Neural cell (in vitro differentiated cells): ENCODE results near the gene CELSR1. TPM values are rescaled to one million over a fixed set of nuclear protein-coding genes. Genes with fewer than 3 reads are reported as not detected.

Source experiments
- H2AFZ ChIP-seq: fragments of 200-600, 300-800 bp; sonication (generic), shearing (Covaris generic); 2 replicates; pipeline ENCODE4 v1.6.0; 2014; ENCODE audit warnings: low read depth, mild to moderate bottlenecking, antibody characterized with exemption, low read length, moderate library complexity
- H3F3A ChIP-seq: fragments of 200-600 bp; shearing (Covaris generic); 2 replicates; pipeline ENCODE4 v1.6.1; 2016; ENCODE audit warnings: mild to moderate bottlenecking, moderate library complexity, mixed read lengths, antibody characterized with exemption, low read length; ENCODE audit not compliant: insufficient read depth, poor library complexity, severe bottlenecking
- H3K27ac ChIP-seq: fragments of 200-600, 300-800 bp; sonication (generic), shearing (Covaris generic); 2 replicates; pipeline ENCODE4 v1.5.1; 2014; ENCODE audit warnings: mild to moderate bottlenecking, low read length, moderate library complexity
- H3K27me3 ChIP-seq: fragments of 300-800, 200-600 bp; sonication (generic), shearing (Covaris generic); 2 replicates; pipeline ENCODE4 v1.6.0; 2014; ENCODE audit warnings: mild to moderate bottlenecking, low read depth, low read length, moderate library complexity; ENCODE audit not compliant: insufficient read depth
- H3K36me3 ChIP-seq: fragments of 300-800, 200-600 bp; sonication (generic), shearing (Covaris generic); 2 replicates; pipeline ENCODE4 v1.5.1; 2014; ENCODE audit warnings: mild to moderate bottlenecking, antibody characterized with exemption, low read length, moderate library complexity; ENCODE audit not compliant: insufficient read depth
- H3K4me2 ChIP-seq: fragments of 300-800, 200-600 bp; sonication (generic), shearing (Covaris generic); 2 replicates; pipeline ENCODE4 v1.6.0; 2014; ENCODE audit warnings: mild to moderate bottlenecking, low read length
- H3K4me3 ChIP-seq: fragments of 300-800, 200-600 bp; sonication (generic), shearing (Covaris generic); 2 replicates; pipeline ENCODE4 v1.5.1; 2014; ENCODE audit warnings: mild to moderate bottlenecking, low read length, moderate library complexity
- H3K79me2 ChIP-seq: fragments of 200-600 bp; shearing (Covaris generic); replicated peaks from 2 replicates; pipeline ENCODE4 v1.6.0; 2014; ENCODE audit warnings: mild to moderate bottlenecking, low read length, moderate library complexity; ENCODE audit not compliant: insufficient read depth
- H3K9ac ChIP-seq: fragments of 300-800, 200-600 bp; sonication (generic), shearing (Covaris generic); 2 replicates; pipeline ENCODE4 v1.6.1; 2016; ENCODE audit warnings: mild to moderate bottlenecking, low read length, mixed read lengths
- H3K9me2 ChIP-seq: fragments of 200-600 bp; shearing (Covaris generic); 2 replicates; pipeline ENCODE4 v1.6.1; 2016; ENCODE audit warnings: mild to moderate bottlenecking, low read length, mixed read lengths; ENCODE audit not compliant: insufficient read depth
- H3K9me3 ChIP-seq: fragments of 200-600, 300-800 bp; sonication (generic), shearing (Covaris generic); 2 replicates; pipeline ENCODE4 v1.6.1; 2016; ENCODE audit warnings: mild to moderate bottlenecking, mixed run types, low read length, moderate library complexity, mixed read lengths
- H4K20me1 ChIP-seq: fragments of 200-600 bp; shearing (Covaris generic); 2 replicates; pipeline ENCODE4 v1.6.1; 2016; ENCODE audit warnings: mild to moderate bottlenecking, mixed run types; ENCODE audit not compliant: insufficient read depth
- CTCF ChIP-seq: fragments of 450-650 bp; IDR thresholded peaks from 2 replicates; pipeline ENCODE4 v1.5.1; 2014; ENCODE audit warnings: antibody characterized with exemption, mild to moderate bottlenecking, moderate library complexity; ENCODE audit not compliant: poor library complexity, severe bottlenecking
- EP300 ChIP-seq: fragments of 450-650 bp; conservative IDR thresholded peaks from 2 replicates; pipeline ENCODE4 v1.6.1; 2014; ENCODE audit warnings: antibody characterized with exemption, mild to moderate bottlenecking, moderate library complexity; ENCODE audit not compliant: poor library complexity, severe bottlenecking
- EZH2 ChIP-seq: fragments of 200-600, 300-800 bp; shearing (Covaris generic), sonication (generic); IDR thresholded peaks from 2 replicates; pipeline ENCODE4 v1.6.1; 2014; ENCODE audit warnings: antibody characterized with exemption, low read length, borderline replicate concordance, mild to moderate bottlenecking; ENCODE audit not compliant: insufficient read depth, poor library complexity, severe bottlenecking
- MXI1 ChIP-seq: fragments of 450-650 bp; conservative IDR thresholded peaks from 2 replicates; pipeline ENCODE4 v1.6.1; 2014; ENCODE audit warnings: antibody characterized with exemption, mild to moderate bottlenecking; ENCODE audit not compliant: poor library complexity, severe bottlenecking
- POLR2AphosphoS5 ChIP-seq: IDR thresholded peaks from 2 replicates; pipeline ENCODE4 v1.6.1; 2012
- RAD21 ChIP-seq: fragments of 450-650 bp; conservative IDR thresholded peaks from 2 replicates; pipeline ENCODE4 v1.6.1; 2014; ENCODE audit warnings: antibody characterized with exemption, mild to moderate bottlenecking, moderate library complexity
- REST ChIP-seq: IDR thresholded peaks from 2 replicates; pipeline ENCODE4 v1.6.1; 2012; ENCODE audit warnings: borderline replicate concordance
- SMC3 ChIP-seq: fragments of 450-650 bp; conservative IDR thresholded peaks from 2 replicates; pipeline ENCODE4 v1.6.1; 2014; ENCODE audit warnings: antibody characterized with exemption, mild to moderate bottlenecking, moderate library complexity; ENCODE audit not compliant: poor library complexity
- TAF1 ChIP-seq: IDR thresholded peaks from 2 replicates; pipeline ENCODE4 v1.6.1; 2012; ENCODE audit warnings: low read depth
- polyA plus RNA-seq: library from polyadenylated mRNA; depleted of rRNA; stranded (reverse); fragments of >200 nt; gene quantifications from 2 replicates; pipeline ENCODE4 v1.2.3, GENCODE V29; 2014

The CELSR1 gene
- polyA plus RNA-seq, 1 donor from 2014 or later, result 0.14 TPM

- Histone ChIP-seq H2AFZ (no peak overlapping the region), H3K27ac (no peak overlapping the region), H3K36me3 (no peaks in the 10 kb centered on the region), H3K9ac (no peak overlapping the region), H3K79me2 (no peaks in the 10 kb centered on the region), H3F3A (no peaks in the 10 kb centered on the region), H3K4me2 (no peak overlapping the region), H3K9me2 (no peaks in the 10 kb centered on the region), H4K20me1 (no peaks in the 10 kb centered on the region), H3K4me3 (no peak overlapping the region), H3K9me3 (no peaks in the 10 kb centered on the region), H3K27me3 (no peaks in the 10 kb centered on the region)
- TF ChIP-seq EZH2, result no peak
- no peak for TF ChIP-seq SMC3
- no peak for TF ChIP-seq POLR2AphosphoS5
- no peak for TF ChIP-seq EP300
- no peak for TF ChIP-seq MXI1
- no peak for TF ChIP-seq TAF1
- TF ChIP-seq RAD21, result no peak
- no peak for TF ChIP-seq CTCF
- no peak for TF ChIP-seq REST
Measured at GRCh38 chr22:46437671-46438440, 99.6 kb downstream of the CELSR1 start.

- H3K9ac ChIP-seq, result no peak overlapping the region
- no peak overlapping the region for H2AFZ ChIP-seq
- H3K9me2 ChIP-seq, result no peaks in the 10 kb centered on the region
- no peaks in the 10 kb centered on the region for H3F3A ChIP-seq
- no peaks in the 10 kb centered on the region for H3K9me3 ChIP-seq
- no peaks in the 10 kb centered on the region for H4K20me1 ChIP-seq
- no peak overlapping the region for H3K4me3 ChIP-seq
- H3K4me2 ChIP-seq, result no peak overlapping the region
- no peaks in the 10 kb centered on the region for H3K27me3 ChIP-seq
- TF ChIP-seq SMC3, result no peak
- H3K27ac ChIP-seq, result no peak overlapping the region
- no peaks in the 10 kb centered on the region for H3K79me2 ChIP-seq
- H3K36me3 ChIP-seq, result no peaks in the 10 kb centered on the region
Measured at GRCh38 chr22:46436595-46437175, 100.7 kb downstream of the CELSR1 start.
